Measurements from ENCODE around the gene HNMT.
A peak's percentile ranks its signal among the peaks of the same experiment; 100 is the strongest.
"Not testable (repeated sequence)": the region's sequence is repeated elsewhere in the genome, so short reads cannot be mapped to it uniquely, and the experiment has no call there.

Gene HNMT

GRCh38 chr2:137946227-137946626, 18.0 kb upstream of the HNMT start:
- no peak for DNase-seq

- DNase-seq, result no peak
These were observed 17.1 kb upstream of the HNMT start for GRCh38 chr2:137947032-137947727.

GRCh38 chr2:137947728-137948336, 16.4 kb upstream of the HNMT start:
- DNase-seq, result peak; percentile 72

GRCh38 chr2:137948894-137949293, 15.4 kb upstream of the HNMT start:
- DNase-seq, result no peak

- DNase-seq, result no peak
These were observed 14.0 kb upstream of the HNMT start for GRCh38 chr2:137950238-137950637.

GRCh38 chr2:137951586-137951985, 12.7 kb upstream of the HNMT start:
- peak; percentile 51 for DNase-seq

GRCh38 chr2:137952586-137953129, 11.6 kb upstream of the HNMT start:
- peak; percentile 23 for DNase-seq

- DNase-seq, result no peak
These were observed 8.7 kb upstream of the HNMT start for GRCh38 chr2:137955536-137955935.

- DNase-seq, result peak; percentile 96
These were observed 7.2 kb upstream of the HNMT start for GRCh38 chr2:137957033-137957432.

GRCh38 chr2:137959166-137959565, 5.1 kb upstream of the HNMT start:
- no peak for DNase-seq

- DNase-seq, result no peak
These were observed 4.0 kb upstream of the HNMT start for GRCh38 chr2:137960223-137960622.

GRCh38 chr2:137961602-137962001, 2.7 kb upstream of the HNMT start:
- no peak for DNase-seq

GRCh38 chr2:137963535-137964065, 673 bp upstream of the HNMT start:
- DNase-seq, result peak; percentile 10

- DNase-seq, result no peak
These were observed 686 bp downstream of the HNMT start for GRCh38 chr2:137964859-137965459.

- peak; percentile 22 for DNase-seq
These were observed 1.8 kb downstream of the HNMT start for GRCh38 chr2:137966043-137966442.

GRCh38 chr2:137967042-137967441, 2.8 kb downstream of the HNMT start:
- no peak for DNase-seq

GRCh38 chr2:137968477-137969417, 4.5 kb downstream of the HNMT start:
- DNase-seq, result no peak

- DNase-seq, result peak; percentile 76
These were observed 5.1 kb downstream of the HNMT start for GRCh38 chr2:137969418-137969765.

GRCh38 chr2:137969876-137970275, 5.6 kb downstream of the HNMT start:
- no peak for DNase-seq

- DNase-seq, result not testable (repeated sequence)
These were observed 7.0 kb downstream of the HNMT start for GRCh38 chr2:137971259-137971658.

GRCh38 chr2:137973280-137973679, 9.0 kb downstream of the HNMT start:
- no peak for DNase-seq

All from fibroblast of skin of scalp (primary cell).